Progenitor cell of endocrine pancreas (in vitro differentiated cells): ENCODE data around the gene TTC28. TPM values are rescaled to one million over a fixed set of nuclear protein-coding genes. Genes with fewer than 3 reads are reported as not detected.

Source experiments
- DNase-seq: peaks from one replicate; pipeline ENCODE4 v3.0.0; 2021; ENCODE audit warnings: low spot score; ENCODE audit not compliant: unreplicated experiment
- H3K27ac Mint-ChIP-seq: 2 replicates; pipeline ENCODE4 v1.8.0; 2021; ENCODE audit warnings: mild to moderate bottlenecking, moderate library complexity, mixed read lengths
- H3K27me3 Mint-ChIP-seq: 2 replicates; pipeline ENCODE4 v1.8.0; 2021; ENCODE audit warnings: mixed read lengths
- H3K36me3 Mint-ChIP-seq: 2 replicates; pipeline ENCODE4 v1.8.0; 2022; ENCODE audit warnings: mixed read lengths; ENCODE audit not compliant: insufficient read depth
- H3K4me1 Mint-ChIP-seq: 2 replicates; pipeline ENCODE4 v1.8.0; 2021; ENCODE audit warnings: low read depth, mixed read lengths
- H3K4me3 Mint-ChIP-seq: 2 replicates; pipeline ENCODE4 v1.8.0; 2021; ENCODE audit warnings: low read depth, mild to moderate bottlenecking, moderate library complexity, mixed read lengths
- H3K9me3 Mint-ChIP-seq: 2 replicates; pipeline ENCODE4 v1.8.0; 2021; ENCODE audit warnings: low read depth, mixed read lengths
- CTCF ChIP-seq: fragments of 200-600 bp; sonication (generic); IDR thresholded peaks from one replicate; pipeline ENCODE4 v1.5.0; 2021; ENCODE audit warnings: antibody characterized with exemption, mild to moderate bottlenecking; ENCODE audit not compliant: unreplicated experiment
- total RNA-seq: library from RNA; stranded (reverse); gene quantifications from 2 replicates; pipeline ENCODE4 v1.2.1, GENCODE V29; 2021

The TTC28 gene
- total RNA-seq, 1 donor from 2014 or later: 35.2 TPM

- no peak for TF ChIP-seq CTCF
Observed at GRCh38 chr22:28097627-28098026, 582.0 kb downstream of the TTC28 start.

GRCh38 chr22:28096161-28096560 lies 583.5 kb downstream of the TTC28 start:
- Mint-ChIP-seq H3K4me3 (no peak overlapping the region), H3K27me3 (no peaks in the 10 kb centered on the region), H3K36me3 (peaks cover 5% of the 10 kb centered on the region), H3K9me3 (no peaks in the 10 kb centered on the region), H3K4me1 (peaks cover 2% of the 10 kb centered on the region), H3K27ac (peak overlapping the region; percentile 22)
- no peak for TF ChIP-seq CTCF
- no peak for DNase-seq

More at GRCh38 chr22:28097627-28098026, 582.0 kb downstream of the TTC28 start:
- Mint-ChIP-seq H3K27ac (no peak overlapping the region), H3K36me3 (peaks cover 5% of the 10 kb centered on the region), H3K9me3 (no peaks in the 10 kb centered on the region), H3K4me3 (no peak overlapping the region), H3K27me3 (no peaks in the 10 kb centered on the region), H3K4me1 (peaks cover 2% of the 10 kb centered on the region)
- DNase-seq: no peak

GRCh38 chr22:28095316-28096095 lies 584.1 kb downstream of the TTC28 start:
- Mint-ChIP-seq H3K27me3 (no peaks in the 10 kb centered on the region), H3K4me1 (peaks cover 2% of the 10 kb centered on the region), H3K27ac (peak overlapping the region; percentile 10), H3K36me3 (peaks cover 5% of the 10 kb centered on the region), H3K9me3 (no peaks in the 10 kb centered on the region), H3K4me3 (no peak overlapping the region)
- TF ChIP-seq CTCF: no peak
- DNase-seq: no peak

- Mint-ChIP-seq H3K4me3 (no peak overlapping the region), H3K27ac (no peak overlapping the region), H3K4me1 (peaks cover 2% of the 10 kb centered on the region), H3K36me3 (peaks cover 3% of the 10 kb centered on the region), H3K9me3 (no peaks in the 10 kb centered on the region), H3K27me3 (no peaks in the 10 kb centered on the region)
- no peak for DNase-seq
- TF ChIP-seq CTCF: no peak
Observed at GRCh38 chr22:28094771-28095170, 584.9 kb downstream of the TTC28 start.

GRCh38 chr22:28093711-28094110 lies 585.9 kb downstream of the TTC28 start:
- DNase-seq: no peak
- no peak overlapping the region for H3K4me3 Mint-ChIP-seq
- H3K9me3 Mint-ChIP-seq: no peaks in the 10 kb centered on the region
- TF ChIP-seq CTCF: no peak
- peaks cover 2% of the 10 kb centered on the region for H3K4me1 Mint-ChIP-seq
- peaks cover 1% of the 10 kb centered on the region for H3K36me3 Mint-ChIP-seq
- no peak overlapping the region for H3K27ac Mint-ChIP-seq
- no peaks in the 10 kb centered on the region for H3K27me3 Mint-ChIP-seq
